Left lung (tissue), 10 donors: ENCODE data around the gene PSME3IP1. TPM values are rescaled to one million over a fixed set of nuclear protein-coding genes. Genes with fewer than 3 reads are reported as not detected.
A peak's percentile ranks its signal among the peaks of the same experiment; 100 is the strongest.

Source experiments
- ATAC-seq: fragments of 200-7000 bp; cut with Tn5 transposase; one replicate; pipeline ENCODE4 v1.9.1; 2020; ENCODE audit warnings: moderate library complexity
- DNase-seq, 4 donors: peaks; one replicate each; pipeline ENCODE4 v3.0.0-alpha.2; 2013 to 2020
- H3K27ac ChIP-seq, 2 donors: fragments of 200-600 bp; sonication (generic) in 1 of 2; one replicate each; pipeline versions ENCODE4 v1.5.0 to v1.8.0; 2020 to 2021
- H3K27me3 ChIP-seq, 2 donors: fragments of 200-600 bp; sonication (generic) in 1 of 2; one replicate each; pipeline versions ENCODE4 v1.5.0 to v1.8.0; 2020 to 2021
- H3K36me3 ChIP-seq, 2 donors: fragments of 200-600 bp; sonication (generic) in 1 of 2; one replicate each; pipeline versions ENCODE4 v1.5.0 to v1.8.0; 2020 to 2021
- H3K4me1 ChIP-seq, 2 donors: fragments of 200-600 bp; one replicate each; pipeline ENCODE4 v1.8.0; 2021
- H3K4me3 ChIP-seq, 2 donors: fragments of 200-600 bp; sonication (generic) in 1 of 2; one replicate each; pipeline versions ENCODE4 v1.5.0 to v1.8.0; 2020 to 2021; ENCODE audit warnings: mild to moderate bottlenecking in 1 of 2
- H3K9me3 ChIP-seq, 2 donors: fragments of 200-600 bp; sonication (generic) in 1 of 2; one replicate each; pipeline versions ENCODE4 v1.5.0 to v1.8.0; 2020 to 2021
- CTCF ChIP-seq, 2 donors: fragments of 200-600 bp; sonication (generic) in 1 of 2; IDR thresholded peaks; one replicate each; pipeline versions ENCODE4 v1.5.0 to v1.8.0; 2021; ENCODE audit warnings: antibody characterized with exemption in 2 of 2
- intact Hi-C, 2 donors: fragments of 100-400 bp; cut with DNase I; formaldehyde crosslinking; loops; one replicate each; pipeline versions ENCODE4 v1.11.2 to v1.14.2; 2022
- polyA plus RNA-seq, 6 donors: library from polyadenylated mRNA; unstranded; fragments of 120-200 nt; gene quantifications; one replicate each; pipeline ENCODE4 v1.2.1, GENCODE V29; 2013; ENCODE audit not compliant: insufficient read length in 6 of 6
- total RNA-seq, 2 donors: library from RNA; stranded (reverse); fragmentation: NEBNext Ultra II Directional; extraction: Animal tissue kit (Norgen Biotek cat#: 25700); gene quantifications; one replicate each; pipeline ENCODE4 v1.2.1, GENCODE V29; 2021
- donor health status: DM: no; HTN: yes; CAD: no.
- donor health status: DM: no; HTN: no; CAD: no.

Gene PSME3IP1
- total and polyA plus RNA-seq, 8 donors = 53.1 to 123 (median 104) TPM

DNA sequence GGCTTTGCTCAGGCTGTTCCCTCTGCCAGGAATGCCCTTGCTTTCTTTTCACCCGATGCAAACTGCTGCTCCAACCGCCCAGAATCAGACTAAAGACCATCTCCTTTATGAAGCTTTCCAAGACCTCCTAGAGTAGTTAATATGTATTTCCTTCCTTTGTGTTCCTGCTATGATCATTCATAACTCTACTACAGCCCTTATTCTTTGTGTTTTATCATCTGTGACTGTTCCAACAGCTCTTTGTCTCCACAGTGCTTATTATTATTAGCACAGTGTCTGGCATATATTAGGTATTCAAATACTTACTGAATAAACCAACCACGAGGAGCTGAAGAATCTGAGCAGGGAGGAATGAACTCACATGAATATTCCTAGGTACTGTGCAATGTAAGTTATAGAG is 7.6 kb downstream of the PSME3IP1 start:
- ATAC-seq = peak; percentile 40
- intact Hi-C loops = no loop called here

DNA sequence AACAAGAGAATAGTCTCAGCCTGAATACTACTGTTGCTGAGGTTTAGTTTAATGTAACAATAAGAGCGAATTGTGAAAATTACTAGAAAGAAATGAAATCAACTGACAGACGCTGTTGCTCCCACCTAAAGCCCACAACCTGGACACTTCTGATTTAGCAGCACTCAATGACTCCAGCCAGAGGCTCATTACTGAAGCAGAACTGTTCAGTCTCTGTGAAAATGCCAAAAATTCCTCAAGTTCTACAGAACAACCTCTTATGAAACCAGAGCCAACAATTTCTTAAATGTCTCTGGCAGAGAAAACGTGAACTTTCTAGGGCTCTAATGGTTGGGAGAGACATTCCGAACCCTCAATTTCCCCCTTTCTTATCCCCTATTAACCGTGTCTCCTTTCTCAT is 9.9 kb downstream of the PSME3IP1 start:
- intact Hi-C loops = no loop called here
- DNase-seq (peak in 1 of 4 donors; percentile 32), ATAC-seq (peak; percentile 62)
- TF ChIP-seq CTCF (IDR thresholded peaks at IDR 0.05) = no peak
- H3K9me3 ChIP-seq = no peaks in the 10 kb centered on the region
- H3K36me3 ChIP-seq = peaks cover 0 to 26% of the 10 kb centered on the region in 2 donors
- H3K27ac ChIP-seq = no peak overlapping the region
- H3K4me3 ChIP-seq = no peak overlapping the region
- H3K27me3 ChIP-seq = no peaks in the 10 kb centered on the region
- H3K4me1 ChIP-seq = peaks cover 0 to 13% of the 10 kb centered on the region in 2 donors

More for the DNA sequence above, 7.6 kb downstream of the PSME3IP1 start:
- no peak for DNase-seq
- H3K4me1 ChIP-seq = peaks cover 0 to 20% of the 10 kb centered on the region in 2 donors
- peaks cover 0 to 4% of the 10 kb centered on the region in 2 donors for H3K36me3 ChIP-seq
- no peak for TF ChIP-seq CTCF (IDR thresholded peaks at IDR 0.05)
- H3K27ac ChIP-seq = peak overlapping the region in 1 of 2 donors; percentile 31
- no peak overlapping the region for H3K4me3 ChIP-seq
- no peaks in the 10 kb centered on the region for H3K27me3 ChIP-seq
- no peaks in the 10 kb centered on the region for H3K9me3 ChIP-seq

DNA sequence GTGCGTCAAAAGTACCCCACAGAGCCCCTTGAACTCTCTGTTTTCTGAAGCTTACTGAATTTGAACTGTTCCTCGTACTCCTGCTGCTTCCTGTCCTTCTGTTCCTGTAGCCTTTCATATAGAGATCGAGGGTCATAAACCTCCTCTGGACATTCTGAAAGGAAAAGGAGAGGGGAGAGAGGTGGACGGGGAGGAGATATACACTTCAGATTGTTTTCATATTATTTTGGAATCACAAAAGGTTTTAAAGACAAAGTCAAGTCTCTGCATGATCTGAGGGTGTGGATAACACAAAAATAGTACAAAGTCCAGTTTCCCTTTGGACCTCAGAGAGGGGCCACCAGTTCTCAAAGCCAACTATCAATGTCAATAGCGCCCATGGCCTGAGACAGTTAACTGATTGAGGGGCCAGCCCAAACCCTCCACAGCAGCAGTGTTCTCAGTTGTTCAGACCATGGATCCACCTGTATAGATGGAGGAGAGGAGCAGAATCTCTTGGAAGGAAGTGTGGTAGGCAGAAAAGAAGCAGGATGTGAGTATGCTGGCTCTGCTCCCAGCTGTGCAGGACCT is 13.0 kb downstream of the PSME3IP1 start:
- H3K36me3 ChIP-seq = peaks cover 0 to 41% of the 10 kb centered on the region in 2 donors

DNA sequence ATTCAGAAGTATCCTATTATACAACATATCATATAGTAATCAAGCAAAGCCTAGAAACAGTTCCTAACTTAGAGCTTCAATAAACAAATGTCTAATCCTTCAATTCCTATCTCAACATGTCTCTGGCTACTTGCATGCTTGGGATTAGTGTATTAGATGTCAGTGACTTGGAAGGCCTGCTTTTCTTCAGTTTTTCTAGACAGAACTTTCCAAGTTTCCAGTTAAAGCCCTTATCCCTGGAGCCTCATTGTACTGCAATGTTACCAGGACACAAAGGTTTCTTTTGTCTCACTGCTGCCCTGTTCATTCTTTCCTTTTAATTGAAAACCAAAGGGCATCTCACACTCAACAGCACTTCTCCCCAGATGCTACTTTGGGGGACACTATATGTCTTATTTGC is 16.5 kb downstream of the PSME3IP1 start:
- Histone ChIP-seq H3K9me3 (no peaks in the 10 kb centered on the region), H3K36me3 (peaks cover 0 to 63% of the 10 kb centered on the region in 2 donors), H3K27ac (no peak overlapping the region), H3K4me1 (peaks cover 10 to 27% of the 10 kb centered on the region in 2 donors), H3K4me3 (no peak overlapping the region), H3K27me3 (no peaks in the 10 kb centered on the region)
- ATAC-seq (no peak), DNase-seq (no peak)
- intact Hi-C loops = loop anchor here (5.0 to 10.0 kb wide), 3 partner anchors 82 to 295 kb away; no protein-coding TSS in a partner anchor
- TF ChIP-seq CTCF (IDR thresholded peaks at IDR 0.05) = no peak

More for the DNA sequence above, 13.0 kb downstream of the PSME3IP1 start:
- intact Hi-C loops = no loop called here
- H3K4me1 ChIP-seq = peaks cover under 1 to 10% of the 10 kb centered on the region in 2 donors
- no peaks in the 10 kb centered on the region for H3K27me3 ChIP-seq
- ATAC-seq = no peak
- H3K4me3 ChIP-seq = no peak overlapping the region
- no peak overlapping the region for H3K27ac ChIP-seq
- no peak for DNase-seq
- H3K9me3 ChIP-seq = no peaks in the 10 kb centered on the region
- no peak for TF ChIP-seq CTCF (IDR thresholded peaks at IDR 0.05)

- ATAC-seq = peak; percentile 90
- Histone ChIP-seq H3K9me3 (no peaks in the 10 kb centered on the region), H3K27ac (peak overlapping the region; percentile 52 to 77), H3K27me3 (no peaks in the 10 kb centered on the region), H3K4me1 (peaks cover 10 to 27% of the 10 kb centered on the region in 2 donors), H3K4me3 (no peak overlapping the region), H3K36me3 (peaks cover 0 to 71% of the 10 kb centered on the region in 2 donors)
- peak in 2 of 4 donors; percentile 52 to 72 for DNase-seq
- TF ChIP-seq CTCF (IDR thresholded peaks at IDR 0.05) = peak; percentile 39 to 51
- intact Hi-C loops = loop anchor here (5.0 to 10.0 kb wide), 3 partner anchors 81 to 293 kb away; no protein-coding TSS in a partner anchor
Measured at GRCh38 chr16:57167953-57168352, 17.9 kb downstream of the PSME3IP1 start.
